ENCODE results near the gene GLYATL1. TPM values are rescaled to one million over a fixed set of nuclear protein-coding genes. Genes with fewer than 3 reads are reported as not detected.
"Not testable (repeated sequence)": the region's sequence is repeated elsewhere in the genome, so short reads cannot be mapped to it uniquely, and the experiment has no call there.

The GLYATL1 gene
- total RNA-seq, 1 donor from 2014 or later = not detected

- intact Hi-C loops (cut with DNase I) = no loop called here
- no peak for ATAC-seq
- no peak for DNase-seq (ENCODE audit: missing footprints)
These were observed 38.2 kb downstream of the GLYATL1 start for GRCh38 chr11:58977470-58977869.

- ATAC-seq (no peak), DNase-seq (ENCODE audit: missing footprints) (no peak)
- intact Hi-C loops (cut with DNase I) = no loop called here
These were observed 39.9 kb downstream of the GLYATL1 start for GRCh38 chr11:58979222-58979621.

DNA sequence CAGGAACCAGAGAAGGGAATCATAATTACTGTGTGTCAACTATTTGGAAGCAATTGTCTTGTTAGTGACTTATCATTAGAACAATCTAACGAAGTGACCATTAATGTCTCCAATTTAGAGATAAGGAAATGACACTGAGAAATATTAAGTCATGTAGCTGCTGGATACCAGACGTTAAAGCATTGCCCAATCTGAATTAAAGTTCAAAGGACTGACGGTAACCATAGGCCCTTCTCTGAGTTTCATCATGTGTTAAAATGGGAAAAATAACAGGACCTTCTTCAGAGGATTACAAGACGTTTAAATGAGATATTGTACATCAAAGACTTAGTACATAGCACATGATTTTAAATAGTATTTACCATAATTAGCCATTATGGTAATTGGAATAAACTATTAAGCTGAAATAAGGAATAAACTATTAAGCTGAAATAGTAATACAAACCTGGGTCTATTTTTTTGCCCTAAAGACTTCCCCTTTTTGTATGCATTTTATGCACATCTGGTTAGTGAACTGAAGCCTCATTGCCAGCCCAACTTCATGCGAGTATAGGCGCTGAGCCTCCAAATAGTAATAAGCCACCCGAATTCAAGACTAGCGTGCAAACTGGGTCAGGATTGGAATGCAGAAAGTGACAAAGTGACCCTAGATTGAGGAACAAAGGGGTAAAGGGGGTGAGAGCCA is 41.0 kb downstream of the GLYATL1 start:
- intact Hi-C loops (cut with DNase I) = no loop called here
- DNase-seq (ENCODE audit: missing footprints) (no peak), ATAC-seq (no peak)

- no peak for ATAC-seq
- intact Hi-C loops (cut with DNase I) = no loop called here
- DNase-seq (ENCODE audit: missing footprints) = no peak
These were observed 53.2 kb downstream of the GLYATL1 start for GRCh38 chr11:58992489-58992888.

DNA sequence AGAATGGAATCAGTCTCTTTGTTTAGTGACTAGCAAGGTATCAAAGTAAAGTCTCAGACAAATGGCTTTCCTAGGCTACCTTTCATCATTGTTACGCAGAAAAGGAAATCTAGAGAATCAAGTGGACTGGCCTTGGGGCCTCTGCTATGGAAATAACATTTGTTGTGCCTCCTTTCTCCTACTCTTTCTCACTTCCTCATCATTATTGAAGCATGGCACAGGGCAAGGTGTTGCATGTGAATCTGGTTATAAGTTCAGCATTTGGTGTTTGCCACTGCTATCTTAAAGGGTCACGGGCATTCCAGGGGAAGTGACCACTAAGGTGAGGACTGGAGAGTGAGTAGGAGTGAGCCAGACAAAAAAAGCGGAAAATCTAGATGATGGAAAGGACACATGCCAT is 54.9 kb downstream of the GLYATL1 start:
- DNase-seq (ENCODE audit: missing footprints) (no peak), ATAC-seq (no peak)
- intact Hi-C loops (cut with DNase I) = no loop called here

- ATAC-seq = no peak
- intact Hi-C loops (cut with DNase I) = no loop called here
- DNase-seq (ENCODE audit: missing footprints) = no peak
These were observed 59.4 kb downstream of the GLYATL1 start for GRCh38 chr11:58998480-58999290.

GRCh38 chr11:58999291-58999680 is 60.0 kb downstream of the GLYATL1 start:
- ATAC-seq (no peak), DNase-seq (ENCODE audit: missing footprints) (no peak)
- intact Hi-C loops (cut with DNase I) = no loop called here

- DNase-seq (ENCODE audit: missing footprints) = no peak
- ATAC-seq = no peak
- intact Hi-C loops (cut with DNase I) = no loop called here
These were observed 60.7 kb downstream of the GLYATL1 start for GRCh38 chr11:59000003-59000402.

- intact Hi-C loops (cut with DNase I); ATAC-seq; DNase-seq (ENCODE audit: missing footprints): not testable (repeated sequence)
These were observed 62.7 kb downstream of the GLYATL1 start for GRCh38 chr11:59002006-59002405.

Other genes with a start within 250 kb of the GLYATL1 start
- gene GLYAT, start 207.5 kb upstream of the GLYATL1 start, total RNA-seq = 1.4 TPM
- gene GLYATL2, start 94.8 kb upstream of the GLYATL1 start, total RNA-seq = not detected
- gene GLYATL1B, start 146.8 kb downstream of the GLYATL1 start, total RNA-seq = not detected
- gene FAM111B, start 167.7 kb downstream of the GLYATL1 start, total RNA-seq = 1.1 TPM
- gene FAM111A, start 203.4 kb downstream of the GLYATL1 start, total RNA-seq = 12.0 TPM
- gene DTX4, start 232.6 kb downstream of the GLYATL1 start, total RNA-seq = 2.1 TPM

Measured in Right ventricle myocardium inferior (tissue), 1 donor.